Muscle layer of colon (tissue), 2 donors: Measurements from ENCODE around the gene RNF146.

ENCODE experiments used
- H3K27ac ChIP-seq: one replicate; pipeline ENCODE4 v1.7.0; 2013; ENCODE audit warnings: low read depth, mild to moderate bottlenecking, low read length, moderate library complexity
- H3K27me3 ChIP-seq, 2 donors: one replicate each; pipeline ENCODE4 v1.7.0; 2013; ENCODE audit warnings: low read length in 2 of 2, mild to moderate bottlenecking in 2 of 2; ENCODE audit not compliant: insufficient read depth in 2 of 2, control insufficient read depth in 1 of 2
- H3K36me3 ChIP-seq: one replicate; pipeline ENCODE4 v1.7.0; 2013; ENCODE audit warnings: mild to moderate bottlenecking, low read length; ENCODE audit not compliant: insufficient read depth
- H3K4me1 ChIP-seq: one replicate; pipeline ENCODE4 v1.7.0; 2013; ENCODE audit warnings: mild to moderate bottlenecking, low read length; ENCODE audit not compliant: insufficient read depth
- H3K4me3 ChIP-seq, 2 donors: one replicate each; pipeline ENCODE4 v1.7.0; 2013; ENCODE audit warnings: low read length in 2 of 2, low read depth in 1 of 2, mild to moderate bottlenecking in 1 of 2, moderate library complexity in 1 of 2
- H3K9ac ChIP-seq: one replicate; pipeline ENCODE4 v1.7.0; 2013; ENCODE audit warnings: low read length
- H3K9me3 ChIP-seq: one replicate; pipeline ENCODE4 v1.7.0; 2013; ENCODE audit warnings: mild to moderate bottlenecking, low read length
- donor health status: abdominal sarcoma.
- donor health status: Adenocarcinoma of cecum.

Gene RNF146

GRCh38 chr6:127289934-127290333 lies 23.3 kb downstream of the RNF146 start:
- H3K4me1 ChIP-seq: peaks cover 24% of the 10 kb centered on the region
- H3K9ac ChIP-seq: no peak overlapping the region
- peaks cover 27% of the 10 kb centered on the region for H3K36me3 ChIP-seq
- no peak overlapping the region for H3K4me3 ChIP-seq
- no peaks in the 10 kb centered on the region for H3K9me3 ChIP-seq
- H3K27ac ChIP-seq: no peak overlapping the region
- no peaks in the 10 kb centered on the region for H3K27me3 ChIP-seq

GRCh38 chr6:127290391-127291265 lies 24.0 kb downstream of the RNF146 start:
- H3K4me1 ChIP-seq: peaks cover 24% of the 10 kb centered on the region
- peaks cover 27% of the 10 kb centered on the region for H3K36me3 ChIP-seq
- H3K27ac ChIP-seq: no peak overlapping the region
- no peak overlapping the region for H3K9ac ChIP-seq
- H3K9me3 ChIP-seq: no peaks in the 10 kb centered on the region
- H3K4me3 ChIP-seq: no peak overlapping the region
- H3K27me3 ChIP-seq: no peaks in the 10 kb centered on the region

GRCh38 chr6:127291495-127291894 lies 24.8 kb downstream of the RNF146 start:
- Histone ChIP-seq H3K27ac (no peak overlapping the region), H3K36me3 (peaks cover 21% of the 10 kb centered on the region), H3K4me1 (peaks cover 24% of the 10 kb centered on the region), H3K27me3 (no peaks in the 10 kb centered on the region), H3K4me3 (peak overlapping the region in 1 of 2 donors; percentile 21), H3K9me3 (no peaks in the 10 kb centered on the region), H3K9ac (no peak overlapping the region)

- peaks cover 24% of the 10 kb centered on the region for H3K4me1 ChIP-seq
- no peaks in the 10 kb centered on the region for H3K27me3 ChIP-seq
- no peak overlapping the region for H3K9ac ChIP-seq
- H3K36me3 ChIP-seq: no peaks in the 10 kb centered on the region
- no peak overlapping the region for H3K4me3 ChIP-seq
- H3K9me3 ChIP-seq: no peaks in the 10 kb centered on the region
- no peak overlapping the region for H3K27ac ChIP-seq
These were observed 30.9 kb downstream of the RNF146 start for GRCh38 chr6:127297502-127298070.

- no peaks in the 10 kb centered on the region for H3K9me3 ChIP-seq
- no peak overlapping the region for H3K4me3 ChIP-seq
- no peaks in the 10 kb centered on the region for H3K36me3 ChIP-seq
These were observed 31.8 kb downstream of the RNF146 start for GRCh38 chr6:127298475-127298874.

GRCh38 chr6:127299522-127300240 lies 33.0 kb downstream of the RNF146 start:
- H3K4me3 ChIP-seq: no peak overlapping the region
- H3K9me3 ChIP-seq: no peaks in the 10 kb centered on the region
- no peak overlapping the region for H3K27ac ChIP-seq

More at GRCh38 chr6:127298475-127298874, 31.8 kb downstream of the RNF146 start:
- Histone ChIP-seq H3K27me3 (no peaks in the 10 kb centered on the region), H3K9ac (no peak overlapping the region), H3K4me1 (peaks cover 24% of the 10 kb centered on the region), H3K27ac (no peak overlapping the region)

GRCh38 chr6:127300411-127300810 lies 33.7 kb downstream of the RNF146 start:
- peaks cover 29% of the 10 kb centered on the region for H3K4me1 ChIP-seq
- H3K9ac ChIP-seq: no peak overlapping the region
- H3K4me3 ChIP-seq: no peak overlapping the region
- no peaks in the 10 kb centered on the region for H3K27me3 ChIP-seq
- H3K9me3 ChIP-seq: no peaks in the 10 kb centered on the region
- no peak overlapping the region for H3K27ac ChIP-seq
- no peaks in the 10 kb centered on the region for H3K36me3 ChIP-seq

More at GRCh38 chr6:127299522-127300240, 33.0 kb downstream of the RNF146 start:
- no peak overlapping the region for H3K9ac ChIP-seq
- peaks cover 29% of the 10 kb centered on the region for H3K4me1 ChIP-seq
- no peaks in the 10 kb centered on the region for H3K36me3 ChIP-seq
- H3K27me3 ChIP-seq: no peaks in the 10 kb centered on the region

GRCh38 chr6:127301199-127301700 lies 34.6 kb downstream of the RNF146 start:
- Histone ChIP-seq H3K9ac (no peak overlapping the region), H3K27ac (peak overlapping the region; percentile 10), H3K36me3 (no peaks in the 10 kb centered on the region), H3K4me1 (peaks cover 29% of the 10 kb centered on the region), H3K4me3 (no peak overlapping the region), H3K9me3 (no peaks in the 10 kb centered on the region), H3K27me3 (no peaks in the 10 kb centered on the region)

- Histone ChIP-seq H3K9ac (no peak overlapping the region), H3K9me3 (peaks cover 3% of the 10 kb centered on the region), H3K4me3 (no peak overlapping the region), H3K27ac (no peak overlapping the region), H3K4me1 (peaks cover 29% of the 10 kb centered on the region), H3K36me3 (no peaks in the 10 kb centered on the region), H3K27me3 (no peaks in the 10 kb centered on the region)
These were observed 36.3 kb downstream of the RNF146 start for GRCh38 chr6:127302728-127303660.

GRCh38 chr6:127303917-127304316 lies 37.3 kb downstream of the RNF146 start:
- Histone ChIP-seq H3K9me3 (peaks cover 3% of the 10 kb centered on the region), H3K9ac (no peak overlapping the region), H3K27ac (no peak overlapping the region)

More at GRCh38 chr6:127303917-127304316, 37.3 kb downstream of the RNF146 start:
- H3K4me3 ChIP-seq: no peak overlapping the region
- no peaks in the 10 kb centered on the region for H3K27me3 ChIP-seq
- H3K36me3 ChIP-seq: no peaks in the 10 kb centered on the region
- H3K4me1 ChIP-seq: peaks cover 29% of the 10 kb centered on the region
